ENCODE measurements around the gene SHISA6.

Gene SHISA6

GRCh38 chr17:11554042-11554441 lies 313.0 kb downstream of the SHISA6 start:
- TF ChIP-seq CEBPB (IDR thresholded peaks at IDR 0.05) (no peak), EP300 (IDR thresholded peaks at IDR 0.05; ENCODE audit: borderline replicate concordance) (no peak)

DNA sequence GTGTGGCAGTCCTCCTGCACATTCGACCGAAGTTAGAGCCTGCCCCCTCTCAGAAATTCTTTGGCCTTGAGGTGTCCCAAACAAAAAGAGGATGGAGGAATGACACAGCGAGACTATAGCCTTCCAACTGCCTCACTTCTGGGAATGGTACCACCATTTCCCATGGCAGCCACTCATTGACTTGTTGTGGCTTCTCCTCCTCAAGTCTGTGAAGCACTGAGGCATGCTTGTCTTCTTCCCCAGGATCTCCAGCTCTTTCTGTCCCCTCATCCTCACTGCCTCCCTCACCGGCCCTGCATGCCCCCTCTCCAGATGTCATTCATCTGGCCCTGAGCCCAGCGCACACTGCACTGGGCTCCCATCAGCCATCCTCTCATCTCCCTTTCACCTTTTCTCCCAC lies 313.5 kb downstream of the SHISA6 start:
- TF ChIP-seq FOXM1 (IDR thresholded peaks at IDR 0.05; ENCODE audit: borderline replicate concordance, low read depth) (no peak), EP300 (IDR thresholded peaks at IDR 0.05; ENCODE audit: borderline replicate concordance) (no peak), CEBPB (IDR thresholded peaks at IDR 0.05) (no peak), REST (IDR thresholded peaks at IDR 0.05; ENCODE audit: low read depth) (no peak), EGR1 (IDR thresholded peaks at IDR 0.05) (no peak), ZBTB7A (IDR thresholded peaks at IDR 0.05; ENCODE audit: low read depth) (no peak), RAD21 (IDR thresholded peaks at IDR 0.05; ENCODE audit: low read depth) (no peak), USF1 (IDR thresholded peaks at IDR 0.05) (no peak), YY1 (IDR thresholded peaks at IDR 0.05; ENCODE audit: low read depth) (no peak), TEAD4 (IDR thresholded peaks at IDR 0.05) (no peak), CREB1 (IDR thresholded peaks at IDR 0.05; ENCODE audit: low read depth) (no peak), TCF12 (IDR thresholded peaks at IDR 0.05; ENCODE audit: low read depth) (no peak), NFIC (IDR thresholded peaks at IDR 0.05) (no peak), TAF1 (IDR thresholded peaks at IDR 0.05; ENCODE audit: low read depth) (no peak)
- TF ChIP-seq, protein P1, sequence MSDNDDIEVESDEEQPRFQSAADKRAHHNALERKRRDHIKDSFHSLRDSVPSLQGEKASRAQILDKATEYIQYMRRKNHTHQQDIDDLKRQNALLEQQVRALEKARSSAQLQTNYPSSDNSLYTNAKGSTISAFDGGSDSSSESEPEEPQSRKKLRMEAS (IDR thresholded peaks at IDR 0.05): no peak

DNA sequence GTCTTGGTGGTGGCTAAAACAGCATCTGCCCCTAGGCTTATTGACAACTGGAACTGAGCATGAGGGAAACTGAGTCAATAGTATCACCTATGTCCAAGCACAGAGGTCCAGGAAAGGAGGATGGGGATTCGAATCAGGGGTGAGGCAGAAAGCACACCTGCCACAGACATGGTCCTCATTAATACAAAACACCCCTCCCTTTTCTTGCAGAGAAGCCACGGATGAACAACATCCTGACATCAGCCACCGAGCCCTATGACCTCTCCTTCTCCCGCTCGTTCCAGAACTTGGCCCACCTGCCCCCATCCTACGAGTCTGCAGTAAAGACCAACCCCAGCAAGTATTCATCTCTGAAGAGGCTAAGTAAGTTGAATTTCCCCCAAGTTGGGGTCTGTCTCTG lies 314.5 kb downstream of the SHISA6 start:
- TF ChIP-seq CREB1 (IDR thresholded peaks at IDR 0.05; ENCODE audit: low read depth) (no peak), FOXM1 (IDR thresholded peaks at IDR 0.05; ENCODE audit: borderline replicate concordance, low read depth) (no peak), EP300 (IDR thresholded peaks at IDR 0.05; ENCODE audit: borderline replicate concordance) (no peak), REST (IDR thresholded peaks at IDR 0.05; ENCODE audit: low read depth) (no peak), ZBTB7A (IDR thresholded peaks at IDR 0.05; ENCODE audit: low read depth) (no peak), RAD21 (IDR thresholded peaks at IDR 0.05; ENCODE audit: low read depth) (no peak), CEBPB (IDR thresholded peaks at IDR 0.05) (no peak)

- no peak for TF ChIP-seq USF1 (IDR thresholded peaks at IDR 0.05)
Observed at GRCh38 chr17:11557727-11558452, 316.9 kb downstream of the SHISA6 start.

DNA sequence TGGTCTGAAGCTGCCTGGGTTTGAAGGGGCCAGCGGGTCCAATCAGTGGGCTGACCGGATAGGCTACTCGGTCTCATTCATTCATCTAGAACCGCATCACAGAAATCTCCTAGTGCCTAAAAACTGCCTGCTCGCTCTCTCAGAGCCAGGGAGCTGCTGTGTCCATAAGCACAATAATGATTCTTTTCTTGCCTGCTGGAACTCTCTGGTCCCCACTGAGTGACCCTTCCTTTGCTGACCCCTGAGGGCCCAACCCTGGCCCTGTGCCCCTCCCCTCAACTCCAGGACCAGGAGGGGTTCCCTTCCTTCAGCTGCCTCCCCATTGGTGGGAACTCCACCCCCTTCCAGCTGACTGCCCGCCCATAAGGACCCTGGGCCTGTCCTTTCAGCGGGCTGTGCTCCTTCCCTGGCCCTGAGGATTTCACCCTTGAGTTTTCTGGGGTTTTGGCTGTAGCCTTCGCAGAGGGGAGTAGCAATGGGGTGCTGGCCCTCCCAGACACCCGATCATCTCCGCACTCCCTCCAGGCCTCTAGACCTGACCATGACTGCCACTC lies 317.7 kb downstream of the SHISA6 start:
- TF ChIP-seq TCF12 (IDR thresholded peaks at IDR 0.05; ENCODE audit: low read depth) (no peak), YY1 (IDR thresholded peaks at IDR 0.05; ENCODE audit: low read depth) (no peak), REST (IDR thresholded peaks at IDR 0.05; ENCODE audit: low read depth) (no peak), RAD21 (IDR thresholded peaks at IDR 0.05; ENCODE audit: low read depth) (no peak), TAF1 (IDR thresholded peaks at IDR 0.05; ENCODE audit: low read depth) (no peak), ZBTB7A (IDR thresholded peaks at IDR 0.05; ENCODE audit: low read depth) (no peak), FOXM1 (IDR thresholded peaks at IDR 0.05; ENCODE audit: borderline replicate concordance, low read depth) (no peak), CREB1 (IDR thresholded peaks at IDR 0.05; ENCODE audit: low read depth) (no peak), CEBPB (IDR thresholded peaks at IDR 0.05) (no peak), NFIC (IDR thresholded peaks at IDR 0.05) (no peak), EP300 (IDR thresholded peaks at IDR 0.05; ENCODE audit: borderline replicate concordance) (no peak), USF1 (IDR thresholded peaks at IDR 0.05) (no peak), EGR1 (IDR thresholded peaks at IDR 0.05) (no peak), TEAD4 (IDR thresholded peaks at IDR 0.05) (no peak)
- TF ChIP-seq, protein P1 (IDR thresholded peaks at IDR 0.05): no peak

Measured in Ishikawa (cell line).